SK-N-SH (cell line): ENCODE measurements around the gene CFAP74. TPM values are rescaled to one million over a fixed set of nuclear protein-coding genes. Genes with fewer than 3 reads are reported as not detected.

Experiments used
- CTCF ChIA-PET: fragments of 300-600, 350-600 bp; formaldehyde crosslinking; extraction: SDS; loops from one replicate; lab custom pipeline; 2021; lab: Yijun Ruan, JAX
- POLR2A ChIA-PET: fragments of 350-600 bp; sonication (Branson Sonifier 250); formaldehyde crosslinking; extraction: SDS; loops from one replicate; lab custom pipeline; 2020; ENCODE audit warnings: antibody characterized with exemption, inconsistent platforms; lab: Yijun Ruan, JAX
- DNase-seq: peaks from one replicate; pipeline ENCODE4 v3.0.0; 2012
- H2AFZ ChIP-seq: fragments of 200-600 bp; sonication (generic); 2 replicates; pipeline ENCODE4 v1.8.1; 2016; ENCODE audit warnings: antibody characterized with exemption, mild to moderate bottlenecking, low read depth
- H3F3A ChIP-seq: fragments of 200-600 bp; sonication (generic); replicated peaks from 2 replicates; pipeline ENCODE3; 2016; ENCODE audit warnings: antibody characterized with exemption, mild to moderate bottlenecking; ENCODE audit not compliant: insufficient read depth
- H3K27ac ChIP-seq, 2 experiments: fragments of 200-500 bp in 1 of 2; fragments of 200-600 bp in 1 of 2; sonication (Bioruptor generic) in 1 of 2; sonication (generic), shearing (Covaris generic) in 1 of 2; 2 replicates each; pipeline versions ENCODE4 v1.5.1 to v1.6.1; 2014 to 2016; ENCODE audit warnings: low read depth in 2 of 2, inconsistent platforms in 1 of 2, low read length in 1 of 2, mild to moderate bottlenecking in 1 of 2, mixed read lengths in 1 of 2
- H3K27me3 ChIP-seq: fragments of 200-600 bp; sonication (generic), shearing (Covaris generic); 2 replicates; pipeline ENCODE4 v1.6.1; 2016; ENCODE audit warnings: mixed run types; ENCODE audit not compliant: insufficient read depth
- H3K36me3 ChIP-seq, 2 experiments: fragments of 200-500 bp in 1 of 2; fragments of 200-600 bp in 1 of 2; sonication (Bioruptor generic) in 1 of 2; sonication (generic) in 1 of 2; replicated peaks in 1 of 2; 2 replicates each; pipeline versions ENCODE3 to v1.5.1; 2014 to 2016; ENCODE audit warnings: low read length in 1 of 2, mild to moderate bottlenecking in 1 of 2; ENCODE audit not compliant: insufficient read depth in 2 of 2, control insufficient read depth in 1 of 2
- H3K4me1 ChIP-seq, 2 experiments: fragments of 200-500 bp in 1 of 2; fragments of 200-600 bp in 1 of 2; sonication (Bioruptor generic) in 1 of 2; sonication (generic), shearing (Covaris generic) in 1 of 2; 2 replicates each; pipeline versions ENCODE4 v1.5.1 to v1.6.1; 2014 to 2016; ENCODE audit warnings: low read depth in 1 of 2, low read length in 1 of 2, mixed run types in 1 of 2; ENCODE audit not compliant: insufficient read depth in 2 of 2, control insufficient read depth in 1 of 2
- H3K4me2 ChIP-seq: fragments of 200-600 bp; sonication (generic), shearing (Covaris generic); 2 replicates; pipeline ENCODE4 v1.6.1; 2017; ENCODE audit warnings: mixed run types
- H3K4me3 ChIP-seq, 2 experiments: fragments of 200-500 bp in 1 of 2; fragments of 200-600 bp in 1 of 2; sonication (Bioruptor generic) in 1 of 2; sonication (generic), shearing (Covaris generic) in 1 of 2; 2 replicates each; pipeline versions ENCODE4 v1.5.1 to v1.8.1; 2014 to 2016; ENCODE audit warnings: low read depth in 2 of 2, inconsistent platforms in 1 of 2, low read length in 1 of 2, mild to moderate bottlenecking in 1 of 2, mixed read lengths in 1 of 2, moderate library complexity in 1 of 2
- H3K79me2 ChIP-seq: fragments of 200-600 bp; sonication (generic); 2 replicates; pipeline ENCODE4 v1.8.1; 2017; ENCODE audit warnings: mild to moderate bottlenecking; ENCODE audit not compliant: insufficient read depth
- H3K9ac ChIP-seq: fragments of 200-600 bp; sonication (generic); 2 replicates; pipeline ENCODE4 v1.6.1; 2017; ENCODE audit warnings: mixed run types
- H3K9me2 ChIP-seq: fragments of 200-600 bp; sonication (generic); 2 replicates; pipeline ENCODE4 v1.6.1; 2017; ENCODE audit warnings: mixed run types
- H3K9me3 ChIP-seq: fragments of 200-600 bp; sonication (generic); 2 replicates; pipeline ENCODE4 v1.6.1; 2017; ENCODE audit warnings: mixed run types, mild to moderate bottlenecking, moderate library complexity
- H4K20me1 ChIP-seq: fragments of 200-600 bp; sonication (generic); 2 replicates; pipeline ENCODE4 v1.6.1; 2017; ENCODE audit warnings: mild to moderate bottlenecking, mixed run types; ENCODE audit not compliant: insufficient read depth
- EP300 ChIP-seq, 2 experiments: IDR thresholded peaks; 2 replicates each; pipeline versions ENCODE4 v1.4.0 to v1.6.1; 2012; ENCODE audit warnings: borderline replicate concordance in 1 of 2, low read depth in 1 of 2, low read length in 1 of 2
- GATA2 ChIP-seq: sonication (generic); formaldehyde crosslinking; IDR thresholded peaks from 2 replicates; pipeline ENCODE4 v1.5.0; 2020; ENCODE audit warnings: mild to moderate bottlenecking, missing genetic modification reagents
- JUND ChIP-seq: IDR thresholded peaks from 2 replicates; pipeline ENCODE4 v1.4.0; 2012
- MAX ChIP-seq: IDR thresholded peaks from 2 replicates; pipeline ENCODE4 v1.4.0; 2012; ENCODE audit warnings: low read depth
- NFIC ChIP-seq: IDR thresholded peaks from 2 replicates; pipeline ENCODE4 v1.4.0; 2012; ENCODE audit warnings: borderline replicate concordance
- PBX3 ChIP-seq: IDR thresholded peaks from 2 replicates; pipeline ENCODE4; 2012
- POLR2AphosphoS5 ChIP-seq: IDR thresholded peaks from 2 replicates; pipeline ENCODE4 v1.6.1; 2012; ENCODE audit warnings: low read depth, low read length
- RCOR1 ChIP-seq: fragments of 150-350 bp; IDR thresholded peaks from 2 replicates; pipeline ENCODE4 v1.6.1; 2017; ENCODE audit warnings: antibody characterized with exemption, low read length
- REST ChIP-seq: IDR thresholded peaks from 2 replicates; pipeline ENCODE4 v1.6.1; 2012; ENCODE audit warnings: mild to moderate bottlenecking, low read depth, low read length, moderate library complexity
- SIN3A ChIP-seq: IDR thresholded peaks from 2 replicates; pipeline ENCODE4 v1.6.1; 2012; ENCODE audit warnings: low read depth, mild to moderate bottlenecking, low read length, moderate library complexity, borderline replicate concordance
- TAF1 ChIP-seq: IDR thresholded peaks from 2 replicates; pipeline ENCODE4 v1.6.1; 2012; ENCODE audit warnings: low read depth, mild to moderate bottlenecking, low read length, moderate library complexity, borderline replicate concordance
- YY1 ChIP-seq: IDR thresholded peaks from 2 replicates; pipeline ENCODE4 v1.4.0; 2012; ENCODE audit warnings: low read depth, mild to moderate bottlenecking
- WGBS: methylation state at CpG from one replicate; pipeline ENCODE4 v1.1.6; 2017; ENCODE audit warnings: low lambda C conversion rate; 5-methylcytosine and 5-hydroxymethylcytosine counted together
- polyA plus RNA-seq, 3 experiments: library from polyadenylated mRNA; depleted of rRNA; stranded (reverse); fragments of >200 nt; gene quantifications; 2 replicates each; pipeline ENCODE4 v1.2.3, GENCODE V29; 2012
- TF ChIP-seq, protein P1 (sequence below): IDR thresholded peaks from 2 replicates; pipeline ENCODE4 v1.4.0; 2012; ENCODE audit warnings: low read depth, borderline replicate concordance

The CFAP74 gene
- polyA plus RNA-seq, 1 of the 3 experiments (the other 2 are of a cell fraction): not detected

GRCh38 chr1:2000432-2000831 lies 3.2 kb downstream of the CFAP74 start (continued):
- TF ChIP-seq REST (no peak), JUND (no peak), TAF1 (no peak)

DNA sequence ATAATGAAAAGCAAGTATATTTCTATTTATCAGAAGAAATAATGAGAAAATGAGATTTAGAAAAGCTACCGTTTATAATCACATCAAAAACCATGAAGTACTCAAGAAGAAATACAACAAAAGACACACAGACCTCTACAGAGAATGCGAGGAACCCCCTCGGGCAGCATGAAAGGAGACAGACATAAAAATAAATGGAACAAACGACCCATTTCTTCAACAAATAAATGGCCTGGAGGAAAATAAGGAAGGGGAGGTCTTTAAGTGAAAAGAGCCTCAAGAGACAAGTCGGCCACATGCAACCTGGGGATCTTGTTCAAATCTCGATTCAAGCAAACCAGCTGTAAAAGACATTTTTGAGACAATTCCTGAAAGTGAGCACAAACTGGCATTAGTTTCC lies 6.0 kb downstream of the CFAP74 start:
- H3F3A ChIP-seq: no peaks in the 10 kb centered on the region
- no peaks in the 10 kb centered on the region for H3K4me1 ChIP-seq
- WGBS: 51% methylated on average over 6 of the region's 6 CpGs
- no peaks in the 10 kb centered on the region for H4K20me1 ChIP-seq
- H3K4me3 ChIP-seq: no peak overlapping the region
- POLR2A ChIA-PET: interaction anchor here (0.7 kb wide), 1 partner anchor 462 kb away, joined by 3 read pairs; no protein-coding TSS in a partner anchor
- H3K36me3 ChIP-seq: no peaks in the 10 kb centered on the region
- H3K9me3 ChIP-seq: no peaks in the 10 kb centered on the region
- CTCF ChIA-PET: interaction anchor here (1.0 kb wide), 1 partner anchor 9 kb away, joined by 3 read pairs; no protein-coding TSS in a partner anchor
- H3K9me2 ChIP-seq: no peaks in the 10 kb centered on the region
- H3K9ac ChIP-seq: no peak overlapping the region
- TF ChIP-seq MAX (no peak), PBX3 (no peak), SIN3A (no peak), REST (no peak), GATA2 (CRISPR knock-in tag) (no peak), EP300 (IDR thresholded peaks at IDR 0.05; ENCODE audit: borderline replicate concordance in 1 of 2, low read depth in 1 of 2, low read length in 1 of 2) (no peak), RCOR1 (no peak), YY1 (no peak), JUND (no peak), NFIC (no peak), POLR2AphosphoS5 (no peak)
- TF ChIP-seq, protein P1, sequence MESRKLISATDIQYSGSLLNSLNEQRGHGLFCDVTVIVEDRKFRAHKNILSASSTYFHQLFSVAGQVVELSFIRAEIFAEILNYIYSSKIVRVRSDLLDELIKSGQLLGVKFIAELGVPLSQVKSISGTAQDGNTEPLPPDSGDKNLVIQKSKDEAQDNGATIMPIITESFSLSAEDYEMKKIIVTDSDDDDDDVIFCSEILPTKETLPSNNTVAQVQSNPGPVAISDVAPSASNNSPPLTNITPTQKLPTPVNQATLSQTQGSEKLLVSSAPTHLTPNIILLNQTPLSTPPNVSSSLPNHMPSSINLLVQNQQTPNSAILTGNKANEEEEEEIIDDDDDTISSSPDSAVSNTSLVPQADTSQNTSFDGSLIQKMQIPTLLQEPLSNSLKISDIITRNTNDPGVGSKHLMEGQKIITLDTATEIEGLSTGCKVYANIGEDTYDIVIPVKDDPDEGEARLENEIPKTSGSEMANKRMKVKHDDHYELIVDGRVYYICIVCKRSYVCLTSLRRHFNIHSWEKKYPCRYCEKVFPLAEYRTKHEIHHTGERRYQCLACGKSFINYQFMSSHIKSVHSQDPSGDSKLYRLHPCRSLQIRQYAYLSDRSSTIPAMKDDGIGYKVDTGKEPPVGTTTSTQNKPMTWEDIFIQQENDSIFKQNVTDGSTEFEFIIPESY: no peak
- H3K27me3 ChIP-seq: no peaks in the 10 kb centered on the region
- no peak overlapping the region for H3K27ac ChIP-seq
- no peak overlapping the region for H2AFZ ChIP-seq
- no peak for DNase-seq
- no peak overlapping the region for H3K4me2 ChIP-seq
- H3K79me2 ChIP-seq: no peaks in the 10 kb centered on the region
